ENCODE results near the gene PPP1CB. TPM values are rescaled to one million over a fixed set of nuclear protein-coding genes. Genes with fewer than 3 reads are reported as not detected.
A peak's percentile ranks its signal among the peaks of the same experiment; 100 is the strongest.

The PPP1CB gene
- total RNA-seq, result 167 and 170 TPM in 2 replicates

DNA sequence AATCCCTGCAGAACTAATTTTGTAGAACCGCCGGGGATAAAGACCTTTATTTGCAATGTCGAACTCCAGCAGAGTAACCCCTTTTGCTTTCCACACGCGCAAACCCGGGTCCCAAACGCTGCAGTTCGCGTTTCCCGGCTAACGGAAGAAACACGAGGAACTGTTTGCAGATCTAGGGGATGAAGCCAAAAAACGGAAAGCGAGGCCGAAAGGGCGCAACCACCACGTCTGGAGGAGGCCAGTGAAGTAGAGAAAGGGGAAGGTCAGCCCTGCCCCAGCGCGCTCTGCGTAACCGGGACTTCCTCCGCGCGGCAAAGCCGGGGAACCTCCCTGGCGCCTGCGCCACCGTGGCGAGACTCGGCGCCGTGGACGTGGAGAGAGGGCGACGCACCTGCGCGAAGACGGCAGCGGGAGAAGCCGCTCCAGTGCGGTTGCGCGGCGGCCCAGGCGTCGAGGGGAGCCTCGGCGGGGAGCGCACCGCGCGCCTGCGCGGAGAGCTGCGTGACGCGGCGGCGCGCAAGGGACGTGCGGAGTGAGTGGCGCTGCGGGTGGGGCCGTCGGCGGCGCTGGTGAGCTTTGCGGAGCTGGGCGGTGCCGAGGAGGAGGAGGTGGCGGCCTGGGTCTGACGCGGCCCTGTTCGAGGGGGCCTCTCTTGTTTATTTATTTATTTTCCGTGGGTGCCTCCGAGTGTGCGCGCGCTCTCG is at the start of gene PPP1CB:
TSS of gene PPP1CB (plus strand) at position 579 of the 704 bp plus-strand sequence. CDS start 295 bp downstream, outside the sequence.
- Histone ChIP-seq H3K4me2 (ENCODE audit: insufficient read depth, low read length) (peak within 1 kb of the TSS; percentile 87), H3K27ac (ENCODE audit: low read depth, low read length) (peak within 1 kb of the TSS; percentile 92), H2AFZ (ENCODE audit: low read length) (peak within 1 kb of the TSS; percentile 76), H4K20me1 (ENCODE audit: insufficient read depth, low read length) (peaks cover 37% of the 10 kb centered on the region), H3K36me3 (ENCODE audit: insufficient read depth, low read length) (no peaks in the 10 kb centered on the region), H3K4me1 (ENCODE audit: insufficient read depth, low read length) (peaks cover 28% of the 10 kb centered on the region), H3K4me3 (ENCODE audit: insufficient read depth, low read length) (peak within 1 kb of the TSS; percentile 90), H3K27me3 (ENCODE audit: insufficient read depth, low read length) (no peaks in the 10 kb centered on the region), H3K9me3 (ENCODE audit: low read depth, low read length) (no peaks in the 10 kb centered on the region), H3K79me2 (ENCODE audit: insufficient read depth, low read length) (peaks cover 43% of the 10 kb centered on the region)
- peak; percentile 97 for DNase-seq (ENCODE audit: insufficient read length, low spot score, missing footprints)
- TF ChIP-seq, protein P1, sequence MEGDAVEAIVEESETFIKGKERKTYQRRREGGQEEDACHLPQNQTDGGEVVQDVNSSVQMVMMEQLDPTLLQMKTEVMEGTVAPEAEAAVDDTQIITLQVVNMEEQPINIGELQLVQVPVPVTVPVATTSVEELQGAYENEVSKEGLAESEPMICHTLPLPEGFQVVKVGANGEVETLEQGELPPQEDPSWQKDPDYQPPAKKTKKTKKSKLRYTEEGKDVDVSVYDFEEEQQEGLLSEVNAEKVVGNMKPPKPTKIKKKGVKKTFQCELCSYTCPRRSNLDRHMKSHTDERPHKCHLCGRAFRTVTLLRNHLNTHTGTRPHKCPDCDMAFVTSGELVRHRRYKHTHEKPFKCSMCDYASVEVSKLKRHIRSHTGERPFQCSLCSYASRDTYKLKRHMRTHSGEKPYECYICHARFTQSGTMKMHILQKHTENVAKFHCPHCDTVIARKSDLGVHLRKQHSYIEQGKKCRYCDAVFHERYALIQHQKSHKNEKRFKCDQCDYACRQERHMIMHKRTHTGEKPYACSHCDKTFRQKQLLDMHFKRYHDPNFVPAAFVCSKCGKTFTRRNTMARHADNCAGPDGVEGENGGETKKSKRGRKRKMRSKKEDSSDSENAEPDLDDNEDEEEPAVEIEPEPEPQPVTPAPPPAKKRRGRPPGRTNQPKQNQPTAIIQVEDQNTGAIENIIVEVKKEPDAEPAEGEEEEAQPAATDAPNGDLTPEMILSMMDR (IDR thresholded peaks at IDR 0.05; ENCODE audit: extremely low read depth, low read depth, low read length), result peak; percentile 11

DNA sequence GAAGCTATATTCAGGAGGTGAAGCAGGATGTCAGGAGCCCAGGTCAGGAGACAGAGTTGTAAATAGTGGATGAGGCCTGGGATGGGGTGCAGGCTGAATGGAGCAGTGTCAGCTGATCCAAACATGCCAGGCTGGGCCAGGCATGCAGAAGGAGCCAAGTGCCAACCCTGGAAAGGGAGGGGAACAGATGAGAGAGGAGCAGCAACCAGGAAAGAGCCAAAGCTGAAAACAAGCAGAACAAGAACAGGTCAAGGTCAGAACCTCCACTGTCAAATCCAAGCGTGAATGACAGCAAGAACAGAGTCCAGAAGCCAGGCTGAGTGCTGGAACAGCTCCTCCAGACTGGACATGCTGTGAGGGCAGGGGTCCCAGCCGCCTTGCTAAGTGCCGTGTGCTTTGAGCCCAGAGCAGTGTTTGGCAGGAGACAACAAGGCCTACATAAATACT is 49.2 kb upstream of the PPP1CB start:
- no peak for DNase-seq (ENCODE audit: insufficient read length, low spot score, missing footprints)
- H3K36me3 ChIP-seq (ENCODE audit: insufficient read depth, low read length), result no peaks in the 10 kb centered on the region
- no peaks in the 10 kb centered on the region for H3K27me3 ChIP-seq (ENCODE audit: insufficient read depth, low read length)
- no peak overlapping the region for H2AFZ ChIP-seq (ENCODE audit: low read length)
- TF ChIP-seq, protein P1 (IDR thresholded peaks at IDR 0.05; ENCODE audit: extremely low read depth, low read depth, low read length), result no peak
- no peak overlapping the region for H3K4me2 ChIP-seq (ENCODE audit: insufficient read depth, low read length)
- H3K9me3 ChIP-seq (ENCODE audit: low read depth, low read length), result no peaks in the 10 kb centered on the region
- no peak overlapping the region for H3K4me3 ChIP-seq (ENCODE audit: insufficient read depth, low read length)
- H3K4me1 ChIP-seq (ENCODE audit: insufficient read depth, low read length), result no peaks in the 10 kb centered on the region
- H3K27ac ChIP-seq (ENCODE audit: low read depth, low read length), result no peak overlapping the region
- H3K79me2 ChIP-seq (ENCODE audit: insufficient read depth, low read length), result no peaks in the 10 kb centered on the region
- H4K20me1 ChIP-seq (ENCODE audit: insufficient read depth, low read length), result no peaks in the 10 kb centered on the region

DNA sequence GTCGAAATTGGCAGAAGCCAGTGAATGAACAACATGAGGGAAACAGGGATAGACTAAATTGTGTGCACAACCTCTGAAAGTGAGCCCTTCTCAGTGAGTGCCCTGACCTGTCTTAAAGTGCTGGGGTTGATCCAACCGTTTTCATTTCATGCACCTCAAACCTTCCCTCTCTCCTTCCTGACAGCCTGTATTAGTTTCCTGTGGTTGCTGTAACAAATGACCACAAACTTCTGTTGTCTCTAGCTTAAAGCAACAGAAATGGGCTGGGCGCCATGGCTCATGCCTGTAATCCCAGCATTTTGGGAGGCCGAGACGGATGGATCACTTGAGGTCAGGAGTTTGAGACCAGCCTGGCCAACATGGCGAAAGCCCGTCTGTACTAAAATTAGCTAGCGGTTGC is 48.8 kb upstream of the PPP1CB start:
- TF ChIP-seq, protein P1 (IDR thresholded peaks at IDR 0.05; ENCODE audit: extremely low read depth, low read depth, low read length), result no peak
- H3K9me3 ChIP-seq (ENCODE audit: low read depth, low read length), result no peaks in the 10 kb centered on the region
- DNase-seq (ENCODE audit: insufficient read length, low spot score, missing footprints), result no peak
- no peaks in the 10 kb centered on the region for H3K4me1 ChIP-seq (ENCODE audit: insufficient read depth, low read length)
- no peak overlapping the region for H3K4me2 ChIP-seq (ENCODE audit: insufficient read depth, low read length)
- no peak overlapping the region for H3K27ac ChIP-seq (ENCODE audit: low read depth, low read length)
- no peaks in the 10 kb centered on the region for H3K79me2 ChIP-seq (ENCODE audit: insufficient read depth, low read length)
- no peaks in the 10 kb centered on the region for H3K27me3 ChIP-seq (ENCODE audit: insufficient read depth, low read length)
- H3K36me3 ChIP-seq (ENCODE audit: insufficient read depth, low read length), result no peaks in the 10 kb centered on the region
- no peak overlapping the region for H3K4me3 ChIP-seq (ENCODE audit: insufficient read depth, low read length)
- H2AFZ ChIP-seq (ENCODE audit: low read length), result no peak overlapping the region
- H4K20me1 ChIP-seq (ENCODE audit: insufficient read depth, low read length), result no peaks in the 10 kb centered on the region

DNA sequence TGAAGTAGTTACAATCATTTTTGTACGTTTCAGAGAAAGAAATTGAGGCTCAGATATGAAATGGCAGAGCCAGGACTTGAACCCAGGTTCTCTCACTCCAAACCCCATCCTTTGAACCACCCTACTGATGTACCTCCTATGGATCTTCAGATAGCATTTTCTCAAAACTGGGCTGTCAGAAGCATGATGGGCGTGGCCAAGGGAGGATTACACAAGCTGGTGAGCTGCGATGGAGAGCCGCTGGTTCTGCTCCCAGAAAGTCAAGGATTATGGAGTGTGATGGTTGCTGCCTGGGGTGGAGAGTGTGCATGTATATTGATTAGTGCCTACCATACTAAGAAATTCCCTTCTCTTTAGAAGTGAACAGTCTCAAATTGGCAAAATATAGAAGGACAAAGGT is 47.0 kb upstream of the PPP1CB start:
- H3K4me1 ChIP-seq (ENCODE audit: insufficient read depth, low read length), result peaks cover 7% of the 10 kb centered on the region
- no peak overlapping the region for H3K4me3 ChIP-seq (ENCODE audit: insufficient read depth, low read length)
- TF ChIP-seq, protein P1 (IDR thresholded peaks at IDR 0.05; ENCODE audit: extremely low read depth, low read depth, low read length), result no peak
- no peaks in the 10 kb centered on the region for H3K79me2 ChIP-seq (ENCODE audit: insufficient read depth, low read length)
- no peaks in the 10 kb centered on the region for H3K36me3 ChIP-seq (ENCODE audit: insufficient read depth, low read length)
- no peaks in the 10 kb centered on the region for H3K27me3 ChIP-seq (ENCODE audit: insufficient read depth, low read length)
- no peak overlapping the region for H2AFZ ChIP-seq (ENCODE audit: low read length)
- no peak for DNase-seq (ENCODE audit: insufficient read length, low spot score, missing footprints)
- H3K9me3 ChIP-seq (ENCODE audit: low read depth, low read length), result no peaks in the 10 kb centered on the region
- H3K4me2 ChIP-seq (ENCODE audit: insufficient read depth, low read length), result no peak overlapping the region
- no peaks in the 10 kb centered on the region for H4K20me1 ChIP-seq (ENCODE audit: insufficient read depth, low read length)
- H3K27ac ChIP-seq (ENCODE audit: low read depth, low read length), result no peak overlapping the region

Data from osteoblast (primary cell).